ENCODE data around the gene OGFRL1.

DNA sequence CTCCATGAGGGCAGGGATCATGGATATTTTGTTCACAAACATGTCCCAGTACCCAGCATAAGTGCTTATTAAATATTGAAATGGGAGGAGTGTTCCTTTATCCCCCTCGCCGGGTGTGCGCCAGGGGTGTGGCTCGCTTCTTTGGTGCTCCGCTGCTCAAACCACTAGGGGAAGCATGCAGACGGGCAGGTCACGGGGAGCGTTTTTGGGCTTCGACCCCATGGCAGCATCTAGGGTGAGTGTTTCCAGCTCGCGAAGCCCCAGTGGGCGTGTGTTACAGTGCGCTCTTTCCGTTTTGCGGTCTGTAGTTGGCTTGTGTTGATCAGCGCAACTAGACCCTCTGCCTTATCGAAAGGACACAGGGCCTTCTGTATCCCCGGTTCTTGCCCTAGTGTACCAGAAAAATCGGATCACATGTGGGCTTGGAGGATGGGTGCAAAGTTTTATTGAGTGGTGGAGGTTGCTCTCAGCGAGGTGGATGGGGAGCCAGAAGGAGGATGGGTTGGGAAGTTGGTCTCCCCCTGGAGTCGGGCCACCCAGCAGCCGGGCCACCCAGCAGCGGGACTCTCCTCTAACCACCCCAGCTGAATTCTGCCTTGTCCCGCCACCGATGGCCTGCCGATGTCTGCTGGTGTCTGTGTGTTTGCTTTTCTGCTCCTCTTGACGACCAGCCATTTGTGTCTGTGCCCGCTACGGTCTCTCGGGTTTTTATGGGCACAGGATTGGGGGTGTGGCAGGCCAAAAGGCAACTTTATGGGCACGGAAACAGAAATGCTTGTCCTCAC is 43.2 kb upstream of the OGFRL1 start:
- TF ChIP-seq POLR2AphosphoS5 (IDR thresholded peaks at IDR 0.05) (no peak), POLR2A (IDR thresholded peaks at IDR 0.05) (no peak)
- TF ChIP-seq, protein P1, sequence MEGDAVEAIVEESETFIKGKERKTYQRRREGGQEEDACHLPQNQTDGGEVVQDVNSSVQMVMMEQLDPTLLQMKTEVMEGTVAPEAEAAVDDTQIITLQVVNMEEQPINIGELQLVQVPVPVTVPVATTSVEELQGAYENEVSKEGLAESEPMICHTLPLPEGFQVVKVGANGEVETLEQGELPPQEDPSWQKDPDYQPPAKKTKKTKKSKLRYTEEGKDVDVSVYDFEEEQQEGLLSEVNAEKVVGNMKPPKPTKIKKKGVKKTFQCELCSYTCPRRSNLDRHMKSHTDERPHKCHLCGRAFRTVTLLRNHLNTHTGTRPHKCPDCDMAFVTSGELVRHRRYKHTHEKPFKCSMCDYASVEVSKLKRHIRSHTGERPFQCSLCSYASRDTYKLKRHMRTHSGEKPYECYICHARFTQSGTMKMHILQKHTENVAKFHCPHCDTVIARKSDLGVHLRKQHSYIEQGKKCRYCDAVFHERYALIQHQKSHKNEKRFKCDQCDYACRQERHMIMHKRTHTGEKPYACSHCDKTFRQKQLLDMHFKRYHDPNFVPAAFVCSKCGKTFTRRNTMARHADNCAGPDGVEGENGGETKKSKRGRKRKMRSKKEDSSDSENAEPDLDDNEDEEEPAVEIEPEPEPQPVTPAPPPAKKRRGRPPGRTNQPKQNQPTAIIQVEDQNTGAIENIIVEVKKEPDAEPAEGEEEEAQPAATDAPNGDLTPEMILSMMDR (IDR thresholded peaks at IDR 0.05) = no peak
